ENCODE measurements around the gene KCTD19.

DNA sequence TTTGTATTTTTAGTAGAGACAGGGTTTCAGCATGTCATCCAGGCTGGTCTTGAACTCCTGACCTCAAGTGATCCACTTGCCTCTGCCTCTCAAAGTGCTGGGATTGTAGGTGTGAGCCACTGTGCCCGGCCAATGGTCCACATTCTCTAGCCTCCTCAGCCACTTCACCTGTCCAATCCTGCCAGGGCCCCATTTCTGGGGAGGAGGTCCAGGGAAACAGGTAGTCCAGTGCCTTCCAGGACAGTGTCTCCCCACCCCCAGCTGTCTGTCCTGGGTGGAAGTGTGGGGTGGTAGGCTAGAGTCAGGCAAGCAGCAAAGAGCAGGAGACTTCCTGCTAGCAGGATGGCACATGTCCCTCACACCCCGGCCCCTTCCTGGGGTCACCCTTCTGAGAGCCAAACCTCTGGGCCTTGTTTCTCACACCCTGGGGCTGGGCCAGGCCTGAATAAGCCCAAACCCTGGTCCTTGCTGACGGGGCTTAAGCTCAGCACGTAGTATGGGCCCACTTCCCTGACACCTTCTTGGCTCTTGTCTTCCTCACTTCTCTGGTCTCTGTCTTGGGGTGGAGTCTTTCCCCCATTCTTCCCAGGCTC, 84.3 kb downstream of the KCTD19 start:
- TF ChIP-seq SIN3A (IDR thresholded peaks at IDR 0.05; ENCODE audit: borderline replicate concordance, insufficient read depth, low read length) = no peak
- TF ChIP-seq, protein P1, sequence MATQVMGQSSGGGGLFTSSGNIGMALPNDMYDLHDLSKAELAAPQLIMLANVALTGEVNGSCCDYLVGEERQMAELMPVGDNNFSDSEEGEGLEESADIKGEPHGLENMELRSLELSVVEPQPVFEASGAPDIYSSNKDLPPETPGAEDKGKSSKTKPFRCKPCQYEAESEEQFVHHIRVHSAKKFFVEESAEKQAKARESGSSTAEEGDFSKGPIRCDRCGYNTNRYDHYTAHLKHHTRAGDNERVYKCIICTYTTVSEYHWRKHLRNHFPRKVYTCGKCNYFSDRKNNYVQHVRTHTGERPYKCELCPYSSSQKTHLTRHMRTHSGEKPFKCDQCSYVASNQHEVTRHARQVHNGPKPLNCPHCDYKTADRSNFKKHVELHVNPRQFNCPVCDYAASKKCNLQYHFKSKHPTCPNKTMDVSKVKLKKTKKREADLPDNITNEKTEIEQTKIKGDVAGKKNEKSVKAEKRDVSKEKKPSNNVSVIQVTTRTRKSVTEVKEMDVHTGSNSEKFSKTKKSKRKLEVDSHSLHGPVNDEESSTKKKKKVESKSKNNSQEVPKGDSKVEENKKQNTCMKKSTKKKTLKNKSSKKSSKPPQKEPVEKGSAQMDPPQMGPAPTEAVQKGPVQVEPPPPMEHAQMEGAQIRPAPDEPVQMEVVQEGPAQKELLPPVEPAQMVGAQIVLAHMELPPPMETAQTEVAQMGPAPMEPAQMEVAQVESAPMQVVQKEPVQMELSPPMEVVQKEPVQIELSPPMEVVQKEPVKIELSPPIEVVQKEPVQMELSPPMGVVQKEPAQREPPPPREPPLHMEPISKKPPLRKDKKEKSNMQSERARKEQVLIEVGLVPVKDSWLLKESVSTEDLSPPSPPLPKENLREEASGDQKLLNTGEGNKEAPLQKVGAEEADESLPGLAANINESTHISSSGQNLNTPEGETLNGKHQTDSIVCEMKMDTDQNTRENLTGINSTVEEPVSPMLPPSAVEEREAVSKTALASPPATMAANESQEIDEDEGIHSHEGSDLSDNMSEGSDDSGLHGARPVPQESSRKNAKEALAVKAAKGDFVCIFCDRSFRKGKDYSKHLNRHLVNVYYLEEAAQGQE (IDR thresholded peaks at IDR 0.05; ENCODE audit: insufficient read depth in 1 of 2, low read depth in 2 of 2, low read length in 2 of 2) = no peak
- TF ChIP-seq POLR2AphosphoS5 (IDR thresholded peaks at IDR 0.05; ENCODE audit: low read depth, low read length) = no peak
- TF ChIP-seq FOXP2 (optimal IDR thresholded peaks at IDR 0.05; ENCODE audit: borderline replicate concordance, extremely low read depth, extremely low read length, insufficient read depth) = no peak
- TF ChIP-seq TAF1 (IDR thresholded peaks at IDR 0.05; ENCODE audit: borderline replicate concordance, insufficient read depth, low read length) = no peak
